ENCODE measurements around the gene HGFAC.
"Not testable (repeated sequence)": the region's sequence is repeated elsewhere in the genome, so short reads cannot be mapped to it uniquely, and the experiment has no call there.

Gene HGFAC

GRCh38 chr4:3441501-3442459 lies at the start of gene HGFAC:
Gene HGFAC (plus strand): TSS chr4:3441968. CDS start chr4:3442002, 34 bp downstream.
- no peak for DNase-seq

- DNase-seq, result no peak
Observed at GRCh38 chr4:3392321-3392720, 49.4 kb upstream of the HGFAC start.

GRCh38 chr4:3393171-3393570 lies 48.6 kb upstream of the HGFAC start:
- DNase-seq, result no peak

- no peak for DNase-seq
Observed at GRCh38 chr4:3396600-3396999, 45.2 kb upstream of the HGFAC start.

- DNase-seq, result no peak
Observed at GRCh38 chr4:3397128-3397527, 44.6 kb upstream of the HGFAC start.

GRCh38 chr4:3399277-3400194 lies 42.2 kb upstream of the HGFAC start:
- no peak for DNase-seq

- no peak for DNase-seq
Observed at GRCh38 chr4:3401436-3402171, 40.2 kb upstream of the HGFAC start.

GRCh38 chr4:3402491-3403347 lies 39.0 kb upstream of the HGFAC start:
- DNase-seq, result no peak

- no peak for DNase-seq
Observed at GRCh38 chr4:3403348-3403906, 38.3 kb upstream of the HGFAC start.

- no peak for DNase-seq
Observed at GRCh38 chr4:3404546-3404945, 37.2 kb upstream of the HGFAC start.

- no peak for DNase-seq
Observed at GRCh38 chr4:3405176-3405575, 36.6 kb upstream of the HGFAC start.

- DNase-seq, result no peak
Observed at GRCh38 chr4:3406021-3406420, 35.7 kb upstream of the HGFAC start.

GRCh38 chr4:3406431-3406830 lies 35.3 kb upstream of the HGFAC start:
- DNase-seq, result no peak

GRCh38 chr4:3407171-3407771 lies 34.5 kb upstream of the HGFAC start:
- no peak for DNase-seq

GRCh38 chr4:3407930-3408792 lies 33.6 kb upstream of the HGFAC start:
- DNase-seq, result no peak

- no peak for DNase-seq
Observed at GRCh38 chr4:3408793-3409330, 32.9 kb upstream of the HGFAC start.

GRCh38 chr4:3409571-3410091 lies 32.1 kb upstream of the HGFAC start:
- no peak for DNase-seq

- DNase-seq, result no peak
Observed at GRCh38 chr4:3410401-3411135, 31.2 kb upstream of the HGFAC start.

- not testable (repeated sequence) for DNase-seq
Observed at GRCh38 chr4:3411190-3411589, 30.6 kb upstream of the HGFAC start.

Measured in activated CD4-positive, alpha-beta T cell treated with anti-CD3 and anti-CD28 coated beads, Interleukin-2, amount 50 U/mL, for 1 hour (primary cell).